ENCODE measurements around the gene MIA2. TPM values are rescaled to one million over a fixed set of nuclear protein-coding genes. Genes with fewer than 3 reads are reported as not detected.

Gene MIA2
- total RNA-seq, 1 experiment from 2014 or later, result 15.0 TPM

GRCh38 chr14:39240769-39241168 is 7.1 kb downstream of the MIA2 start:
- no peak overlapping the region for H3K18ac ChIP-seq (ENCODE audit: insufficient read length, low read depth, low read length)

More at GRCh38 chr14:39240769-39241168, 7.1 kb downstream of the MIA2 start:
- H3K14ac ChIP-seq (ENCODE audit: insufficient read depth, low read length), result no peak overlapping the region
- H3K4ac ChIP-seq (ENCODE audit: low read depth, low read length), result no peak overlapping the region
- H3K4me1 ChIP-seq (ENCODE audit: insufficient read depth, low read length), result no peaks in the 10 kb centered on the region
- Mint-ChIP-seq H3K36me3 (ENCODE audit: insufficient read depth in 1 of 3, low read depth in 3 of 3) (no peaks in the 10 kb centered on the region), H3K4me3 (no peak overlapping the region), H3K9me3 (no peaks in the 10 kb centered on the region), H3K27me3 (ENCODE audit: low read depth) (no peaks in the 10 kb centered on the region), H3K4me1 (no peaks in the 10 kb centered on the region), H3K27ac (no peak overlapping the region)
- no peak overlapping the region for H3K27ac ChIP-seq (ENCODE audit: insufficient read length, low read depth, low read length)
- no peaks in the 10 kb centered on the region for H3K23me2 ChIP-seq (ENCODE audit: insufficient read length, low read depth, low read length, poor library complexity, severe bottlenecking)
- H3T11ph ChIP-seq (ENCODE audit: low read length), result no peak overlapping the region
- no peaks in the 10 kb centered on the region for H3K27me3 ChIP-seq (ENCODE audit: insufficient read depth, low read length)
- H2BK120ac ChIP-seq (ENCODE audit: low read depth, low read length, poor library complexity, severe bottlenecking), result no peak overlapping the region
- H3K79me2 ChIP-seq (ENCODE audit: insufficient read depth, low read length), result no peaks in the 10 kb centered on the region
- no peak overlapping the region for H2AFZ ChIP-seq (ENCODE audit: low read length)
- H3K9me3 ChIP-seq (ENCODE audit: control insufficient read depth, low read depth, low read length), result no peaks in the 10 kb centered on the region
- DNase-seq, result no peak
- no peak for TF ChIP-seq CTCF (conservative IDR thresholded peaks at IDR 0.05)
- H3K23ac ChIP-seq (ENCODE audit: insufficient read length, low read depth, low read length), result no peak overlapping the region
- no peaks in the 10 kb centered on the region for H4K20me1 ChIP-seq (ENCODE audit: control insufficient read depth, insufficient read depth, insufficient read length)
- H3K79me1 ChIP-seq (ENCODE audit: insufficient read depth, low read depth, low read length, poor library complexity, severe bottlenecking), result no peaks in the 10 kb centered on the region
- no peak overlapping the region for H2BK20ac ChIP-seq (ENCODE audit: low read depth, low read length, poor library complexity, severe bottlenecking)
- no peak overlapping the region for H2AK5ac ChIP-seq (ENCODE audit: insufficient read length, low read length)
- H4K5ac ChIP-seq (ENCODE audit: insufficient read length, low read depth, low read length), result no peak overlapping the region
- no peak overlapping the region for H4K91ac ChIP-seq (ENCODE audit: insufficient read length, low read depth, low read length)
- H3K4me2 ChIP-seq (ENCODE audit: insufficient read depth, insufficient read length, low read length), result no peak overlapping the region
- no peak overlapping the region for H3K9ac ChIP-seq (ENCODE audit: extremely low read depth, insufficient read length, low read length)
- no peak overlapping the region for H3K56ac ChIP-seq (ENCODE audit: insufficient read length, low read depth, low read length)
- no CpG with 5 or more reads among the region's 1 CpG for WGBS (ENCODE audit: extremely low coverage, insufficient read length, low lambda C conversion rate)
- no peak overlapping the region for H2BK12ac ChIP-seq (ENCODE audit: insufficient read length, low read depth, low read length)
- no peak overlapping the region for H2BK5ac ChIP-seq (ENCODE audit: insufficient read length, low read length)
- no peak overlapping the region for H2BK15ac ChIP-seq (ENCODE audit: low read depth, low read length)
- no peak overlapping the region for H4K8ac ChIP-seq (replicated peaks; ENCODE audit: insufficient read length, low read depth, low read length)
